BJ (cell line): ENCODE measurements around the gene KMT2C. TPM values are rescaled to one million over a fixed set of nuclear protein-coding genes. Genes with fewer than 3 reads are reported as not detected.

ENCODE experiments used
- CTCF ChIA-PET: fragments of 350-600 bp; formaldehyde crosslinking; extraction: SDS; loops from one replicate; lab custom pipeline; 2021; ENCODE audit warnings: antibody characterized with exemption, inconsistent platforms; lab: Yijun Ruan, JAX
- POLR2A ChIA-PET: fragments of 300-600 bp; sonication (Branson Sonifier 250); formaldehyde crosslinking; extraction: SDS; loops from one replicate; lab custom pipeline; 2021; ENCODE audit warnings: antibody characterized with exemption; lab: Charles Lee
- DNase-seq: peaks from one replicate; pipeline ENCODE4 v3.0.0-alpha.2; 2011; ENCODE audit warnings: low read depth
- H3K27me3 ChIP-seq: 2 replicates; pipeline ENCODE4 v1.6.0; 2011; ENCODE audit warnings: low read length; ENCODE audit not compliant: control insufficient read depth, insufficient read depth
- H3K36me3 ChIP-seq: 2 replicates; pipeline ENCODE4 v1.5.1; 2011; ENCODE audit warnings: low read length; ENCODE audit not compliant: control insufficient read depth, insufficient read depth
- H3K4me3 ChIP-seq: 2 replicates; pipeline ENCODE4 v1.5.1; 2011; ENCODE audit warnings: low read depth, mild to moderate bottlenecking, control low read depth, low read length
- CTCF ChIP-seq: IDR thresholded peaks from 2 replicates; pipeline ENCODE4 v1.5.1; 2011; ENCODE audit warnings: low read depth, mild to moderate bottlenecking, control low read depth, inconsistent platforms, low read length, moderate library complexity; ENCODE audit not compliant: insufficient read depth
- polyA minus RNA-seq: library from RNA; depleted of rRNA, polyadenylated mRNA; stranded (reverse); fragments of >200 nt; gene quantifications from 2 replicates; pipeline ENCODE4 v1.2.3, GENCODE V29; 2011; rRNA and poly(A)+ RNA removed
- polyA plus RNA-seq: library from polyadenylated mRNA; depleted of rRNA; stranded (reverse); fragments of >200 nt; gene quantifications from 2 replicates; pipeline ENCODE4 v1.2.3, GENCODE V29; 2011; rRNA removed

The KMT2C gene
- polyA plus RNA-seq (6.9 and 9.3 TPM in 2 replicates), polyA minus RNA-seq (30.3 and 30.7 TPM in 2 replicates)

- Histone ChIP-seq H3K4me3 (peak within 1 kb of the TSS; percentile 80), H3K36me3 (no peaks in the 10 kb centered on the region), H3K27me3 (no peaks in the 10 kb centered on the region)
- TF ChIP-seq CTCF, result no peak
- DNase-seq, result no peak
- POLR2A ChIA-PET, result no interaction called here
- CTCF ChIA-PET, result interaction anchor here (1.3 kb wide), 1 partner anchor 95 kb away, joined by 5 read pairs; no protein-coding TSS in a partner anchor
These were observed at the start of gene KMT2C for GRCh38 chr7:152435384-152436110. Gene KMT2C, minus strand, starts transcription at chr7:152436003. Its CDS starts 217 bp downstream, at chr7:152435786.

DNA sequence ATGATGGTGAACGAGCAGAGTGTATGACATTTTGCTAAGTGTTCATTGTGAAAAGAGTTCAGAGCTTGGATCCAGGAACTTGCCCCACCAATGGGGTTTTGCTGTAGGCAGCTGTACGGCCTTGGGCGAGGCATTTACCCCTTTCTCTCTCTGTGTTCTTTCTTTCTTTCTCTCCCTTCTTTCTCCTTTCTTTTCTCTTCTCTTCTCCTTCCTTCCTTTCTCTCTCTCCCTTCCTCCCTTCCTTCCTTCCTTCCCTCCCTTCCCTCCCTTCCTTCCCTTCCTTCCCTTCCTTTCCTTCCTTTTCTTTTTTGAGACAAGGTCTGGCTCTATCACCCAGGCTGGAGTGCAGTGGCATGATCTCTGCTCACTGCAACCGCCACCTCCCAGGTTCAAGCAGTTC, 45.3 kb upstream of the KMT2C start:
- no peak for TF ChIP-seq CTCF
- ChIA-PET POLR2A (no interaction called here), CTCF (interaction anchor here (0.6 kb wide), 1 partner anchor 238 kb away, joined by 4 read pairs; no protein-coding TSS in a partner anchor)
- H3K4me3 ChIP-seq, result no peak overlapping the region
- no peaks in the 10 kb centered on the region for H3K36me3 ChIP-seq
- no peak for DNase-seq
- H3K27me3 ChIP-seq, result no peaks in the 10 kb centered on the region

- Histone ChIP-seq H3K27me3 (no peaks in the 10 kb centered on the region), H3K36me3 (no peaks in the 10 kb centered on the region), H3K4me3 (no peak overlapping the region)
- no peak for TF ChIP-seq CTCF
- POLR2A ChIA-PET, result no interaction called here
- CTCF ChIA-PET, result interaction anchor here (0.6 kb wide), 1 partner anchor 238 kb away, joined by 4 read pairs; no protein-coding TSS in a partner anchor
- no peak for DNase-seq
These were observed 44.9 kb upstream of the KMT2C start for GRCh38 chr7:152480664-152481063.

DNA sequence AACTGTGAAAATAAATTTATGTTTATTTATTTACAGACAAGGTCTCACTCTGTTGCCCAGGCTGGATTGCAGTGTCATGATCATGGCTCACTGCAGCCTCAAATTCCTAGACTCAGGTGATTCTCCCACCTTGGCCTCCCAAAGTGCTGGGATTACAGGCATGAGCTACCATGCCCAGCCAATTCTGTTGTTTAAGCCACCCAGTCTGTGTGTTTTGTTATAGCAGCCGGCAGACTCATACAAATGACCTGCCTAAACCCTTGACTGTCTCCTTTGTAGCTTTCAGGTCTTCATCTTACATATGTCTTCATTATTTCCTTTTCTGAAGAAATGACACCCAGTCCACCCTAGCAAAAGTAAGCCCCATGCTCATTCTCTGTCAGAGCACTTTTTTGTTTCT, 43.8 kb upstream of the KMT2C start:
- no peaks in the 10 kb centered on the region for H3K27me3 ChIP-seq
- TF ChIP-seq CTCF, result no peak
- no peak overlapping the region for H3K4me3 ChIP-seq
- no peak for DNase-seq
- H3K36me3 ChIP-seq, result no peaks in the 10 kb centered on the region
- ChIA-PET CTCF (no interaction called here), POLR2A (no interaction called here)

DNA sequence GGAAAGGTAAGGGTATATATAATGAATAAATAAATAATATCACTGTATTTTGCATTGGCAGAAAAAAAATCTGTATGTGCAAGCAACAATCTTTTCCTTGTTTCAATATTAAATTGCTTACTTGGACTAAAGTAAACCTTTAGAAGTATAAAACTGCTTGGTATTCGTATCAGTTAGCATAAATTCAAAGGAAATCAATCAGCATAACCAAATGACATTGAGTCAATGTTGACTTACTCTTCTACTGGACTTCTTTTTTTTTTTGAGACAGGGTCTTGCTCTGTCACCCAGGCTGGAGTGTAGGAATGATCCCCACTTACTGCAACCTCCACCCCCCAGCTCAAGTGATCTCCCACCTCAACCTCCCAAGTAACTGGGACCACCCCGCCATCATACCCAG, 42.3 kb upstream of the KMT2C start:
- POLR2A ChIA-PET, result no interaction called here
- no peak for DNase-seq
- H3K4me3 ChIP-seq, result no peak overlapping the region
- TF ChIP-seq CTCF, result no peak
- CTCF ChIA-PET, result interaction anchor here (0.6 kb wide), 3 partner anchors 17 to 563 kb away, joined by 3 read pairs; no protein-coding TSS in a partner anchor
- no peaks in the 10 kb centered on the region for H3K36me3 ChIP-seq
- no peaks in the 10 kb centered on the region for H3K27me3 ChIP-seq
